Hypothalamus (tissue), 51 donors: Measurements from ENCODE around the gene SLC31A1.

Source experiments
- DNase-seq, 51 donors: peaks; one replicate each; lab custom pipeline; 2025; lab: John Stamatoyannopoulos, UW

The SLC31A1 gene

GRCh38 chr9:113301548-113301947, 80.2 kb downstream of the SLC31A1 start:
- DNase-seq, result no peak

- DNase-seq, result no peak
Observed at GRCh38 chr9:113302792-113303418, 81.6 kb downstream of the SLC31A1 start, which contains the start of gene RNF183. Gene RNF183, minus strand, starts transcription at chr9:113303376. Its CDS starts 5,192 bp downstream, at chr9:113298184.

GRCh38 chr9:113306566-113306965, 85.2 kb downstream of the SLC31A1 start:
- no peak for DNase-seq

- DNase-seq, result no peak
Observed at GRCh38 chr9:113307396-113307975, 86.1 kb downstream of the SLC31A1 start.

GRCh38 chr9:113309204-113309813, 88.0 kb downstream of the SLC31A1 start:
- peak in 8 of 51 donors; percentile 2 to 26 (median 4) for DNase-seq

- DNase-seq, result no peak
Observed at GRCh38 chr9:113310538-113310937, 89.2 kb downstream of the SLC31A1 start.

GRCh38 chr9:113311961-113312360, 90.6 kb downstream of the SLC31A1 start:
- peak in 3 of 51 donors; percentile 4 to 13 (median 11) for DNase-seq

- DNase-seq, result no peak
Observed at GRCh38 chr9:113313261-113313660, 91.9 kb downstream of the SLC31A1 start.
